Panc1 (cell line): ENCODE results near the gene NCAPH2. TPM values are rescaled to one million over a fixed set of nuclear protein-coding genes. Genes with fewer than 3 reads are reported as not detected.

ENCODE experiments used
- ATAC-seq: fragments of 200-7000 bp; cut with Tn5 transposase; 2 replicates; pipeline ENCODE4 v1.9.1; 2020; ENCODE audit warnings: mild to moderate bottlenecking, moderate library complexity
- BruUV-seq: library from RNA; stranded (reverse); fragments of 400-500 nt; replicated peaks from 2 replicates; lab custom pipeline; 2021; lab: Mats Ljungman, UMichigan
- CTCF ChIA-PET: fragments of 300-600 bp; sonication (Branson Sonifier 250); formaldehyde crosslinking; loops from one replicate; lab custom pipeline; 2022; ENCODE audit warnings: antibody characterized with exemption; lab: Charles Lee
- POLR2A ChIA-PET: fragments of 300-600 bp; sonication (Branson Sonifier 250); formaldehyde crosslinking; loops from one replicate; lab custom pipeline; 2022; ENCODE audit warnings: antibody characterized with exemption; lab: Charles Lee
- DNase-seq: peaks from one replicate; pipeline ENCODE4 v3.0.0-alpha.2; 2010; ENCODE audit warnings: low read depth, low spot score
- H3K27ac ChIP-seq: 2 replicates; pipeline ENCODE4 v1.5.1; 2011; ENCODE audit warnings: mild to moderate bottlenecking, low read length, inconsistent platforms
- H3K27me3 ChIP-seq: fragments of 200-500 bp; sonication (Bioruptor generic); 2 replicates; pipeline ENCODE4 v1.6.0; 2014; ENCODE audit warnings: low read length, inconsistent platforms; ENCODE audit not compliant: control insufficient read depth, insufficient read depth
- H3K36me3 ChIP-seq: fragments of 200-500 bp; sonication (Bioruptor generic); 2 replicates; pipeline ENCODE4 v1.5.1; 2014; ENCODE audit warnings: inconsistent platforms, mild to moderate bottlenecking, low read length, moderate library complexity; ENCODE audit not compliant: control insufficient read depth, insufficient read depth
- H3K4me1 ChIP-seq: 2 replicates; pipeline ENCODE4 v1.5.1; 2011; ENCODE audit warnings: inconsistent platforms, mild to moderate bottlenecking, low read length, moderate library complexity; ENCODE audit not compliant: control insufficient read depth, insufficient read depth
- H3K4me3 ChIP-seq, 2 experiments: 2 replicates each; pipeline ENCODE4 v1.5.1; 2011 to 2012; ENCODE audit warnings: low read depth in 2 of 2, low read length in 2 of 2, mild to moderate bottlenecking in 2 of 2, inconsistent platforms in 1 of 2, moderate library complexity in 1 of 2
- H3K9me3 ChIP-seq: fragments of 200-500 bp; sonication (Bioruptor generic); 2 replicates; pipeline ENCODE4 v1.5.1; 2014; ENCODE audit warnings: low read depth, mild to moderate bottlenecking, inconsistent platforms, low read length, moderate library complexity; ENCODE audit not compliant: control insufficient read depth, insufficient read depth
- POLR2AphosphoS5 ChIP-seq: IDR thresholded peaks from 2 replicates; pipeline ENCODE4 v1.6.1; 2012; ENCODE audit warnings: mild to moderate bottlenecking, low read depth, low read length, moderate library complexity
- SIN3A ChIP-seq: IDR thresholded peaks from 2 replicates; pipeline ENCODE4 v1.6.1; 2012; ENCODE audit warnings: low read depth, mild to moderate bottlenecking, low read length, moderate library complexity, borderline replicate concordance; ENCODE audit not compliant: insufficient read depth
- TCF7L2 ChIP-seq: IDR thresholded peaks from 2 replicates; pipeline ENCODE4 v1.6.1; 2011; ENCODE audit warnings: mild to moderate bottlenecking, low read depth, low read length, inconsistent platforms
- in situ Hi-C: cut with HindIII; loops from 2 replicates; pipeline ENCODE4 v1.10.0; 2016; ENCODE audit warnings: low sequenced_read_pairs, low pct_unique_long_range_greater_than_20kb
- intact Hi-C: fragments of 100-400 bp; cut with micrococcal nuclease; formaldehyde crosslinking; loops from one replicate; pipeline ENCODE4 v1.10.0; 2022; ENCODE audit not compliant: unreplicated experiment
- total RNA-seq: library from RNA; stranded (reverse); gene quantifications from one replicate; pipeline ENCODE4 v1.2.1, GENCODE V29; 2021; ENCODE audit not compliant: unreplicated experiment
- TF ChIP-seq, protein P1 (sequence below): fragments of 450-650 bp; IDR thresholded peaks from 2 replicates; pipeline ENCODE4 v1.5.1; 2017; ENCODE audit warnings: mild to moderate bottlenecking
- TF ChIP-seq, protein P2 (sequence below), 2 experiments: IDR thresholded peaks; 2 replicates each; pipeline ENCODE4 v1.6.1; 2011 to 2012; ENCODE audit warnings: low read depth in 2 of 2, control low read depth in 1 of 2, low read length in 1 of 2, mild to moderate bottlenecking in 1 of 2, moderate library complexity in 1 of 2; ENCODE audit not compliant: insufficient read depth in 1 of 2

The NCAPH2 gene
- total RNA-seq, 1 experiment from 2014 or later, result 55.6 TPM

DNA sequence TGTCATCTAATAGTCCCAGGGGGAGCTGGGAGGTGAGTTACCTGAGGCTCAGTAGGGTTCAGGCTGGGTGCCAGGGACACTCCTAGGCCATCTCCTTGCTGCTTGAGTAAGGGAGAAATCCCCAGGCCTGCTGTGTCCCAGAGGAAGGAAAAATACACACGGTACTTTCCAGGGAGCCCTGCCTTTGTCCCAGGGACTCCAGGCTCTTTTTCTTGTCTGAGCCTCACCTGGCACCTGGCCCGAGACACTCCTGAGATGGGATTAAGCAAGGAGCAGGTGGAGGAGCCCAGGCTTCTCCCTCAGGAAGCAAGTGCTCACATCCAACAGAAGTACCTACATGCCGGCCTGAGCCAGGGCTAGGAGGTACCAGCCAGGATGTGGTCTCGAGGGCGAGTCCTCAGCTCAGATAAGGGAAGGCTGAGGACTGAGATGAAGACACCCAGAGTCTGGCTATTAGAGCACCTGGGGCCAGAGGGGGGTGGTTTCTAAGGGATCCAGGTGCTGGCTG lies 36.8 kb downstream of the NCAPH2 start:
- DNase-seq, result no peak
- peaks cover 14% of the 10 kb centered on the region for H3K4me1 ChIP-seq
- no peaks in the 10 kb centered on the region for H3K27me3 ChIP-seq
- in situ Hi-C loops (no loop called here), intact Hi-C loops (no loop called here)
- BruUV-seq, result no TSS peak
- ChIA-PET POLR2A (no interaction called here), CTCF (no interaction called here)
- no peak for TF ChIP-seq SIN3A
- TF ChIP-seq, protein P1, sequence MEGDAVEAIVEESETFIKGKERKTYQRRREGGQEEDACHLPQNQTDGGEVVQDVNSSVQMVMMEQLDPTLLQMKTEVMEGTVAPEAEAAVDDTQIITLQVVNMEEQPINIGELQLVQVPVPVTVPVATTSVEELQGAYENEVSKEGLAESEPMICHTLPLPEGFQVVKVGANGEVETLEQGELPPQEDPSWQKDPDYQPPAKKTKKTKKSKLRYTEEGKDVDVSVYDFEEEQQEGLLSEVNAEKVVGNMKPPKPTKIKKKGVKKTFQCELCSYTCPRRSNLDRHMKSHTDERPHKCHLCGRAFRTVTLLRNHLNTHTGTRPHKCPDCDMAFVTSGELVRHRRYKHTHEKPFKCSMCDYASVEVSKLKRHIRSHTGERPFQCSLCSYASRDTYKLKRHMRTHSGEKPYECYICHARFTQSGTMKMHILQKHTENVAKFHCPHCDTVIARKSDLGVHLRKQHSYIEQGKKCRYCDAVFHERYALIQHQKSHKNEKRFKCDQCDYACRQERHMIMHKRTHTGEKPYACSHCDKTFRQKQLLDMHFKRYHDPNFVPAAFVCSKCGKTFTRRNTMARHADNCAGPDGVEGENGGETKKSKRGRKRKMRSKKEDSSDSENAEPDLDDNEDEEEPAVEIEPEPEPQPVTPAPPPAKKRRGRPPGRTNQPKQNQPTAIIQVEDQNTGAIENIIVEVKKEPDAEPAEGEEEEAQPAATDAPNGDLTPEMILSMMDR, result no peak
- TF ChIP-seq, protein P2, sequence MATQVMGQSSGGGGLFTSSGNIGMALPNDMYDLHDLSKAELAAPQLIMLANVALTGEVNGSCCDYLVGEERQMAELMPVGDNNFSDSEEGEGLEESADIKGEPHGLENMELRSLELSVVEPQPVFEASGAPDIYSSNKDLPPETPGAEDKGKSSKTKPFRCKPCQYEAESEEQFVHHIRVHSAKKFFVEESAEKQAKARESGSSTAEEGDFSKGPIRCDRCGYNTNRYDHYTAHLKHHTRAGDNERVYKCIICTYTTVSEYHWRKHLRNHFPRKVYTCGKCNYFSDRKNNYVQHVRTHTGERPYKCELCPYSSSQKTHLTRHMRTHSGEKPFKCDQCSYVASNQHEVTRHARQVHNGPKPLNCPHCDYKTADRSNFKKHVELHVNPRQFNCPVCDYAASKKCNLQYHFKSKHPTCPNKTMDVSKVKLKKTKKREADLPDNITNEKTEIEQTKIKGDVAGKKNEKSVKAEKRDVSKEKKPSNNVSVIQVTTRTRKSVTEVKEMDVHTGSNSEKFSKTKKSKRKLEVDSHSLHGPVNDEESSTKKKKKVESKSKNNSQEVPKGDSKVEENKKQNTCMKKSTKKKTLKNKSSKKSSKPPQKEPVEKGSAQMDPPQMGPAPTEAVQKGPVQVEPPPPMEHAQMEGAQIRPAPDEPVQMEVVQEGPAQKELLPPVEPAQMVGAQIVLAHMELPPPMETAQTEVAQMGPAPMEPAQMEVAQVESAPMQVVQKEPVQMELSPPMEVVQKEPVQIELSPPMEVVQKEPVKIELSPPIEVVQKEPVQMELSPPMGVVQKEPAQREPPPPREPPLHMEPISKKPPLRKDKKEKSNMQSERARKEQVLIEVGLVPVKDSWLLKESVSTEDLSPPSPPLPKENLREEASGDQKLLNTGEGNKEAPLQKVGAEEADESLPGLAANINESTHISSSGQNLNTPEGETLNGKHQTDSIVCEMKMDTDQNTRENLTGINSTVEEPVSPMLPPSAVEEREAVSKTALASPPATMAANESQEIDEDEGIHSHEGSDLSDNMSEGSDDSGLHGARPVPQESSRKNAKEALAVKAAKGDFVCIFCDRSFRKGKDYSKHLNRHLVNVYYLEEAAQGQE (IDR thresholded peaks at IDR 0.05; ENCODE audit: insufficient read depth in 1 of 2, low read depth in 2 of 2, low read length in 1 of 2), result no peak
- no peak for TF ChIP-seq POLR2AphosphoS5
- no peak overlapping the region for H3K4me3 ChIP-seq
- peak; percentile 63 for ATAC-seq
- no peaks in the 10 kb centered on the region for H3K9me3 ChIP-seq
- H3K27ac ChIP-seq, result peak overlapping the region; percentile 68; the same call in 1 of the 2 replicates
- H3K36me3 ChIP-seq, result no peaks in the 10 kb centered on the region

DNA sequence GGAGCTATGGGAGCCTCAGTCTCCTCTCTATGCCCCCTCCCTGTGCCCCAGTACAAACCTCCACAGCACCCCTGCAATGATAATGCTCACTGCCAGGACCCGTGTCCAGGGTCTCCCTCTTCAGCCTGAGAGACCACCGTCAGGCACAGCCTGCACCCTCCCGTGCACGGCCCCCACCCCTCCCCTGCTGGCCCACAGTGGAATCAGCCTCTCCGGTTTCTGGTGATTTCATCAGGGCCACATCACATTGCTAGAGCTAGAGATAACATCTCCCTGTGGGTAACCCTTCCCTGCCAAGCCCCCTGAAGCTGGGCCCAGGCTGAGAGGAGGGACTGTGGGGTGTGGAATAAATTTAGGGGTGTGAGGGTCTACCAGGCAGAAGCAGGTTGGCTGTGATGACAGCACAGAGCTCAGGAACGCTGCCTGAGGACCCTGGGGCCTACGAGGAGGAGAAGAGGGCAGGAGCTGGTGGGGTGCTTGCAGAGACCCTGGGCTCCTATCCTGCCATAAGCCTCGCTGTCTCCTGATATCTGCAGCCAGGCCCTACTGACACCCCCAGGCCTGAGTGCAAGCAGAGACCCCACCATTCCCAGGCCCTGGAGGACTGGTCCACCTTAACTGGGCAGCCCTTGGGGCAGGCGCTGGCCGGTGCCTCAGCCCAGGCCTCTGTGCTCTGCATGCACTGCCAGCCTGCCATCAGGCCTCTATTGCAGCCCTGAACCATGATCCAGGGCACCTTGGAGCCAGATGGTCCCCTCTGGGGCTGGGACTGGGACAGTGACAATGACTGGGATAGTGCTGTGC lies 37.7 kb downstream of the NCAPH2 start, which contains the start of gene KLHDC7B:
Gene KLHDC7B, plus strand, starts transcription at position 378 of the 804 bp plus-strand sequence. Its CDS starts 345 bp downstream, at position 723.
- Histone ChIP-seq H3K4me1 (peaks cover 14% of the 10 kb centered on the region), H3K36me3 (no peaks in the 10 kb centered on the region), H3K9me3 (no peaks in the 10 kb centered on the region), H3K4me3 (no peak within 1 kb of the TSS), H3K27me3 (no peaks in the 10 kb centered on the region), H3K27ac (peak within 1 kb of the TSS; percentile 68; the same call in 1 of the 2 replicates)
- ChIA-PET CTCF (no interaction called here), POLR2A (interaction anchor here (0.6 kb wide), 1 partner anchor 12 kb away, joined by 5 read pairs; no protein-coding TSS in a partner anchor)
- TF ChIP-seq, protein P1, result no peak
- no peak for TF ChIP-seq TCF7L2
- no peak for TF ChIP-seq POLR2AphosphoS5
- no peak for TF ChIP-seq SIN3A
- ATAC-seq (0 out of 2 replicates have a peak, but pooled peaks have one; percentile 31), DNase-seq (no peak)
- BruUV-seq, result no TSS peak
- intact Hi-C loops (no loop called here), in situ Hi-C loops (no loop called here)
